ENCODE data around the gene CHST5.
A peak's percentile ranks its signal among the peaks of the same experiment; 100 is the strongest.

Gene CHST5

GRCh38 chr16:75535901-75536300 lies at the start of gene CHST5:
CHST5 (minus strand) TSS chr16:75536108; CDS start chr16:75530384, 5,724 bp downstream.
- no peak for DNase-seq

- no peak for DNase-seq
These were observed 48.2 kb upstream of the CHST5 start for GRCh38 chr16:75584108-75584507.

GRCh38 chr16:75579281-75579834 lies 43.5 kb upstream of the CHST5 start:
- no peak for DNase-seq

GRCh38 chr16:75578725-75579124 lies 42.8 kb upstream of the CHST5 start:
- no peak for DNase-seq

GRCh38 chr16:75578212-75578611 lies 42.3 kb upstream of the CHST5 start:
- no peak for DNase-seq

- no peak for DNase-seq
These were observed 40.5 kb upstream of the CHST5 start for GRCh38 chr16:75576384-75576811.

- no peak for DNase-seq
These were observed 40.0 kb upstream of the CHST5 start for GRCh38 chr16:75575958-75576357.

- DNase-seq = no peak
These were observed 38.0 kb upstream of the CHST5 start for GRCh38 chr16:75573955-75574354.

- no peak for DNase-seq
These were observed 37.1 kb upstream of the CHST5 start for GRCh38 chr16:75572864-75573542.

- no peak for DNase-seq
These were observed 34.6 kb upstream of the CHST5 start for GRCh38 chr16:75570396-75571065.

- DNase-seq = no peak
These were observed 32.0 kb upstream of the CHST5 start for GRCh38 chr16:75567911-75568310.

- no peak for DNase-seq
These were observed 30.9 kb upstream of the CHST5 start for GRCh38 chr16:75566758-75567255.

- DNase-seq = peak; percentile 83
These were observed 30.3 kb upstream of the CHST5 start, which contains the start of gene GABARAPL2 for GRCh38 chr16:75566040-75566757. GABARAPL2 (plus strand) TSS chr16:75566379; CDS start chr16:75566487, 108 bp downstream.

- DNase-seq = no peak
These were observed 29.7 kb upstream of the CHST5 start for GRCh38 chr16:75565640-75566039.

- DNase-seq = no peak
These were observed 23.9 kb upstream of the CHST5 start for GRCh38 chr16:75559564-75560372.

- DNase-seq = no peak
These were observed 23.0 kb upstream of the CHST5 start for GRCh38 chr16:75558846-75559401.

- DNase-seq = no peak
These were observed 20.6 kb upstream of the CHST5 start for GRCh38 chr16:75556431-75556950.

GRCh38 chr16:75555707-75556430 lies 20.0 kb upstream of the CHST5 start, which contains the start of gene TMEM231:
TMEM231 (minus strand) TSS chr16:75556252; CDS start chr16:75556209, 43 bp downstream.
- peak; percentile 96 for DNase-seq

- no peak for DNase-seq
These were observed 19.4 kb upstream of the CHST5 start for GRCh38 chr16:75555213-75555706.

- DNase-seq = no peak
These were observed 17.0 kb upstream of the CHST5 start for GRCh38 chr16:75552951-75553350.

- peak; percentile 44 for DNase-seq
These were observed 14.3 kb upstream of the CHST5 start for GRCh38 chr16:75550211-75550662.
